ENCODE measurements around the gene HEG1. TPM values are rescaled to one million over a fixed set of nuclear protein-coding genes. Genes with fewer than 3 reads are reported as not detected.

Gene HEG1
- total RNA-seq, 4 donors from 2014 or later: 13.6 to 22.7 (median 16.8) TPM

GRCh38 chr3:124942613-124943012 is 113.2 kb downstream of the HEG1 start:
- no peak for DNase-seq (ENCODE audit: low spot score in 2 of 2)
- H3K4me3 ChIP-seq (ENCODE audit: low read depth, poor library complexity, severe bottlenecking): no peak overlapping the region
- TF ChIP-seq, protein P1, sequence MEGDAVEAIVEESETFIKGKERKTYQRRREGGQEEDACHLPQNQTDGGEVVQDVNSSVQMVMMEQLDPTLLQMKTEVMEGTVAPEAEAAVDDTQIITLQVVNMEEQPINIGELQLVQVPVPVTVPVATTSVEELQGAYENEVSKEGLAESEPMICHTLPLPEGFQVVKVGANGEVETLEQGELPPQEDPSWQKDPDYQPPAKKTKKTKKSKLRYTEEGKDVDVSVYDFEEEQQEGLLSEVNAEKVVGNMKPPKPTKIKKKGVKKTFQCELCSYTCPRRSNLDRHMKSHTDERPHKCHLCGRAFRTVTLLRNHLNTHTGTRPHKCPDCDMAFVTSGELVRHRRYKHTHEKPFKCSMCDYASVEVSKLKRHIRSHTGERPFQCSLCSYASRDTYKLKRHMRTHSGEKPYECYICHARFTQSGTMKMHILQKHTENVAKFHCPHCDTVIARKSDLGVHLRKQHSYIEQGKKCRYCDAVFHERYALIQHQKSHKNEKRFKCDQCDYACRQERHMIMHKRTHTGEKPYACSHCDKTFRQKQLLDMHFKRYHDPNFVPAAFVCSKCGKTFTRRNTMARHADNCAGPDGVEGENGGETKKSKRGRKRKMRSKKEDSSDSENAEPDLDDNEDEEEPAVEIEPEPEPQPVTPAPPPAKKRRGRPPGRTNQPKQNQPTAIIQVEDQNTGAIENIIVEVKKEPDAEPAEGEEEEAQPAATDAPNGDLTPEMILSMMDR (IDR thresholded peaks at IDR 0.05): no peak
- TF ChIP-seq POLR2A (IDR thresholded peaks at IDR 0.05): no peak
- WGBS, 2 donors: 83 to 93% methylated on average over 2 of the region's 2 CpGs
- intact Hi-C loops (cut with DNase I; ENCODE audit: low total_unique reads): no loop called here

GRCh38 chr3:124941771-124942170 is 114.0 kb downstream of the HEG1 start:
- intact Hi-C loops (cut with DNase I; ENCODE audit: low total_unique reads): no loop called here
- DNase-seq (ENCODE audit: low spot score in 2 of 2): no peak
- WGBS, 2 donors: 80 to 81% methylated on average over 12 of the region's 12 CpGs
- no peak overlapping the region for H3K4me3 ChIP-seq (ENCODE audit: low read depth, poor library complexity, severe bottlenecking)
- no peak for TF ChIP-seq POLR2A (IDR thresholded peaks at IDR 0.05)
- TF ChIP-seq, protein P1 (IDR thresholded peaks at IDR 0.05): no peak

- no peak overlapping the region for H3K4me3 ChIP-seq (ENCODE audit: low read depth, poor library complexity, severe bottlenecking)
- DNase-seq (ENCODE audit: low spot score in 2 of 2): no peak
- intact Hi-C loops (cut with DNase I; ENCODE audit: low total_unique reads): no loop called here
- TF ChIP-seq, protein P1 (IDR thresholded peaks at IDR 0.05): no peak
- no peak for TF ChIP-seq POLR2A (IDR thresholded peaks at IDR 0.05)
- 61 to 65% methylated on average over 4 of the region's 4 CpGs for WGBS, 2 donors
These were observed 116.1 kb downstream of the HEG1 start for GRCh38 chr3:124939661-124940060.

- WGBS, 2 donors: 93 to 96% methylated on average over 5 of the region's 5 CpGs
- no peak for DNase-seq (ENCODE audit: low spot score in 2 of 2)
- H3K4me3 ChIP-seq (ENCODE audit: low read depth, poor library complexity, severe bottlenecking): no peak overlapping the region
- TF ChIP-seq, protein P1 (IDR thresholded peaks at IDR 0.05): no peak
- no peak for TF ChIP-seq POLR2A (IDR thresholded peaks at IDR 0.05)
- intact Hi-C loops (cut with DNase I; ENCODE audit: low total_unique reads): no loop called here
These were observed 116.9 kb downstream of the HEG1 start for GRCh38 chr3:124938896-124939295.

- no peak overlapping the region for H3K4me3 ChIP-seq (ENCODE audit: low read depth, poor library complexity, severe bottlenecking)
- WGBS, 2 donors: 95 to 98% methylated on average over 3 of the region's 3 CpGs
- DNase-seq (ENCODE audit: low spot score in 2 of 2): no peak
- intact Hi-C loops (cut with DNase I; ENCODE audit: low total_unique reads): no loop called here
- no peak for TF ChIP-seq POLR2A (IDR thresholded peaks at IDR 0.05)
- TF ChIP-seq, protein P1 (IDR thresholded peaks at IDR 0.05): no peak
These were observed 118.7 kb downstream of the HEG1 start for GRCh38 chr3:124937049-124937448.

- intact Hi-C loops (cut with DNase I; ENCODE audit: low total_unique reads): no loop called here
- no peak for DNase-seq (ENCODE audit: low spot score in 2 of 2)
- TF ChIP-seq, protein P1 (IDR thresholded peaks at IDR 0.05): no peak
- no peak for TF ChIP-seq POLR2A (IDR thresholded peaks at IDR 0.05)
- H3K4me3 ChIP-seq (ENCODE audit: low read depth, poor library complexity, severe bottlenecking): no peak overlapping the region
- 74 to 79% methylated on average over 5 of the region's 5 CpGs for WGBS, 2 donors
These were observed 119.8 kb downstream of the HEG1 start for GRCh38 chr3:124935794-124936542.

All from lower leg skin (tissue), 4 donors.